K562 (cell line): Measurements from ENCODE around the gene PSME1. TPM values are rescaled to one million over a fixed set of nuclear protein-coding genes. Genes with fewer than 3 reads are reported as not detected.

ENCODE experiments used
- CREB3 ChIP-seq: fragments of 450-650 bp; conservative IDR thresholded peaks from 2 replicates; pipeline ENCODE4 v1.6.1; 2016; ENCODE audit warnings: missing genetic modification characterization, low read depth, mild to moderate bottlenecking, missing compliant biosample characterization, moderate library complexity
- PHTF2 ChIP-seq: fragments of 250-450 bp; sonication (Bioruptor Pico); IDR thresholded peaks from 2 replicates; pipeline ENCODE4 v1.5.0; 2021; ENCODE audit warnings: mild to moderate bottlenecking
- polyA plus RNA-seq, 8 experiments: library from polyadenylated mRNA; depleted of rRNA in 4 of 8; stranded (reverse) in 5 of 8; unstranded in 3 of 8; fragments of >200 nt; fragmentation: Nextera tagmentation in 2 of 8; fragmentation: Illumina TruSeq in 1 of 8; extraction: Ambion mirVana in 2 of 8; extraction: Trizol in 1 of 8; gene quantifications; 2 replicates each; pipeline versions ENCODE4 v1.2.1 to v1.2.3, GENCODE V29; 2011 to 2014; ENCODE audit warnings: inconsistent platforms in 1 of 8, missing spikeins in 1 of 8
- total RNA-seq, 7 experiments: library from RNA; depleted of rRNA in 6 of 7; stranded (reverse); fragments of >200 nt in 6 of 7; fragmentation: Illumina TruSeq in 2 of 7; extraction: Trizol in 2 of 7; gene quantifications; 2 replicates each; pipeline versions ENCODE4 v1.2.1 to v1.2.3, GENCODE V29; 2011 to 2021; ENCODE audit warnings: low replicate concordance in 1 of 7
- TF ChIP-seq, protein P1 (sequence below): fragments of 450-650 bp; IDR thresholded peaks from 2 replicates; pipeline ENCODE4 v1.6.1; 2016; ENCODE audit warnings: low read depth
- TF ChIP-seq, protein P2 (sequence below): fragments of 250-450 bp; sonication (Bioruptor Pico); IDR thresholded peaks from 2 replicates; pipeline ENCODE4 v1.4.0; 2020; ENCODE audit warnings: mild to moderate bottlenecking

Gene PSME1
- total and polyA plus RNA-seq, 9 of the 15 experiments (the other 6 are each of a cell fraction or from before 2014, with no cell fraction given) = 20.3 to 180 (median 67.5) TPM

DNA sequence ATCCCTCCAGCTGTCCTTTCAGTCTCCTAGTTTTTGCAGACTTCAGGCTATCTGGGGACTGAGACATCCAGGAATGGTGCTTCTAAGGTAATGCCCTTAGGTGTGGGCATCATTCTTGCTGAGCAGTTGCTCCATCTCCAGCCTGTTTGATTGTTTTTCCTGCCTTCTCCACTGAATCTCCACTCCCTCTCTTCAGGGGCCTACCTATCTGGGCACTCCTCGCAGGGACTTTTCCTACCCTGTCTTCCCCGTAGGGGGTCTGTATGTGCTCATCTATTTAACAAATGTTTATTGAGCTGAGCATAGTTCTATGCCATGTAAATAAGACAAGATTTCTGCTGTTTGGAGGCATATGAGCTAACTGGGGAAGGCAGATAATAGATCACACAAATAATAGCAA lies 3.0 kb upstream of the PSME1 start (continued):
- TF ChIP-seq, protein P1, sequence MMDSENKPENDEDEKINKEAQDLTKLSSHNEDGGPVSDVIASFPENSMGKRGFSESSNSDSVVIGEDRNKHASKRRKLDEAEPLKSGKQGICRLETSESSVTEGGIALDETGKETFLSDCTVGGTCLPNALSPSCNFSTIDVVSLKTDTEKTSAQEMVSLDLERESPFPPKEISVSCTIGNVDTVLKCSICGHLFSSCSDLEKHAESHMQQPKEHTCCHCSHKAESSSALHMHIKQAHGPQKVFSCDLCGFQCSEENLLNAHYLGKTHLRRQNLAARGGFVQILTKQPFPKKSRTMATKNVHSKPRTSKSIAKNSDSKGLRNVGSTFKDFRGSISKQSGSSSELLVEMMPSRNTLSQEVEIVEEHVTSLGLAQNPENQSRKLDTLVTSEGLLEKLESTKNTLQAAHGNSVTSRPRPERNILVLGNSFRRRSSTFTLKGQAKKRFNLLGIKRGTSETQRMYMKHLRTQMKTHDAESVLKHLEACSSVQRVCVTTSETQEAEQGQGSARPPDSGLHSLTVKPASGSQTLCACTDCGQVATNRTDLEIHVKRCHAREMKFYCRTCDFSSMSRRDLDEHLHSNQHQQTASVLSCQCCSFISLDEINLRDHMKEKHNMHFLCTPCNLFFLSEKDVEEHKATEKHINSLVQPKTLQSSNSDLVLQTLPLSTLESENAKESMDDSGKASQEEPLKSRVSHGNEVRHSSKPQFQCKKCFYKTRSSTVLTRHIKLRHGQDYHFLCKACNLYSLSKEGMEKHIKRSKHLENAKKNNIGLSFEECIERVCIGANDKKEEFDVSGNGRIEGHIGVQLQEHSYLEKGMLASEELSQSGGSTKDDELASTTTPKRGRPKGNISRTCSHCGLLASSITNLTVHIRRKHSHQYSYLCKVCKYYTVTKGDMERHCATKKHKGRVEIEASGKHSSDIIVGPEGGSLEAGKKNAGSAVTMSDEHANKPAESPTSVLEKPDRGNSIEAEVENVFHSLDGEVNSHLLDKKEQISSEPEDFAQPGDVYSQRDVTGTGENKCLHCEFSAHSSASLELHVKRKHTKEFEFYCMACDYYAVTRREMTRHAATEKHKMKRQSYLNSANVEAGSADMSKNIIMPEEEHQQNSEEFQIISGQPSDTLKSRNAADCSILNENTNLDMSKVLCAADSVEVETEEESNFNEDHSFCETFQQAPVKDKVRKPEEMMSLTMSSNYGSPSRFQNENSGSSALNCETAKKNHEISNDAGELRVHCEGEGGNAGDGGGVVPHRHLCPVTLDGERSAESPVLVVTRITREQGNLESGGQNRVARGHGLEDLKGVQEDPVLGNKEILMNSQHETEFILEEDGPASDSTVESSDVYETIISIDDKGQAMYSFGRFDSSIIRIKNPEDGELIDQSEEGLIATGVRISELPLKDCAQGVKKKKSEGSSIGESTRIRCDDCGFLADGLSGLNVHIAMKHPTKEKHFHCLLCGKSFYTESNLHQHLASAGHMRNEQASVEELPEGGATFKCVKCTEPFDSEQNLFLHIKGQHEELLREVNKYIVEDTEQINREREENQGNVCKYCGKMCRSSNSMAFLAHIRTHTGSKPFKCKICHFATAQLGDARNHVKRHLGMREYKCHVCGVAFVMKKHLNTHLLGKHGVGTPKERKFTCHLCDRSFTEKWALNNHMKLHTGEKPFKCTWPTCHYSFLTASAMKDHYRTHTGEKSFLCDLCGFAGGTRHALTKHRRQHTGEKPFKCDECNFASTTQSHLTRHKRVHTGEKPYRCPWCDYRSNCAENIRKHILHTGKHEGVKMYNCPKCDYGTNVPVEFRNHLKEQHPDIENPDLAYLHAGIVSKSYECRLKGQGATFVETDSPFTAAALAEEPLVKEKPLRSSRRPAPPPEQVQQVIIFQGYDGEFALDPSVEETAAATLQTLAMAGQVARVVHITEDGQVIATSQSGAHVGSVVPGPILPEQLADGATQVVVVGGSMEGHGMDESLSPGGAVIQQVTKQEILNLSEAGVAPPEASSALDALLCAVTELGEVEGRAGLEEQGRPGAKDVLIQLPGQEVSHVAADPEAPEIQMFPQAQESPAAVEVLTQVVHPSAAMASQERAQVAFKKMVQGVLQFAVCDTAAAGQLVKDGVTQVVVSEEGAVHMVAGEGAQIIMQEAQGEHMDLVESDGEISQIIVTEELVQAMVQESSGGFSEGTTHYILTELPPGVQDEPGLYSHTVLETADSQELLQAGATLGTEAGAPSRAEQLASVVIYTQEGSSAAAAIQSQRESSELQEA = no peak
- TF ChIP-seq, protein P2, sequence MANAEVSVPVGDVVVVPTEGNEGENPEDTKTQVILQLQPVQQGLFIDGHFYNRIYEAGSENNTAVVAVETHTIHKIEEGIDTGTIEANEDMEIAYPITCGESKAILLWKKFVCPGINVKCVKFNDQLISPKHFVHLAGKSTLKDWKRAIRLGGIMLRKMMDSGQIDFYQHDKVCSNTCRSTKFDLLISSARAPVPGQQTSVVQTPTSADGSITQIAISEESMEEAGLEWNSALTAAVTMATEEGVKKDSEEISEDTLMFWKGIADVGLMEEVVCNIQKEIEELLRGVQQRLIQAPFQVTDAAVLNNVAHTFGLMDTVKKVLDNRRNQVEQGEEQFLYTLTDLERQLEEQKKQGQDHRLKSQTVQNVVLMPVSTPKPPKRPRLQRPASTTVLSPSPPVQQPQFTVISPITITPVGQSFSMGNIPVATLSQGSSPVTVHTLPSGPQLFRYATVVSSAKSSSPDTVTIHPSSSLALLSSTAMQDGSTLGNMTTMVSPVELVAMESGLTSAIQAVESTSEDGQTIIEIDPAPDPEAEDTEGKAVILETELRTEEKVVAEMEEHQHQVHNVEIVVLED (CRISPR knock-in tag) = no peak
- TF ChIP-seq PHTF2 (CRISPR knock-in tag) (no peak), CREB3 (tag) (no peak)
- TF ChIP-seq, all 486 proteins: peak for 0
